Kidney (tissue), 14 donors: ENCODE data around the gene RASD1. TPM values are rescaled to one million over a fixed set of nuclear protein-coding genes. Genes with fewer than 3 reads are reported as not detected.

Source experiments
- DNase-seq, 5 donors: peaks; one replicate each; pipeline ENCODE4 v3.0.0-alpha.2; 2013 to 2020
- FAIRE-seq: peaks from 2 replicates; lab custom pipeline; 2012; peaks lifted over from hg19 to GRCh38; lab: Jason Lieb, UNC
- H3K27ac ChIP-seq, 2 donors: one replicate each; pipeline ENCODE4 v1.7.0; 2013; ENCODE audit warnings: low read depth in 2 of 2, low read length in 2 of 2, inconsistent platforms in 1 of 2
- H3K27me3 ChIP-seq: one replicate; pipeline ENCODE4 v1.7.1; 2013; ENCODE audit warnings: low read length, inconsistent platforms; ENCODE audit not compliant: control insufficient read depth, insufficient read depth
- H3K36me3 ChIP-seq, 3 donors: one replicate each; pipeline versions ENCODE4 v1.7.0 to v1.7.1; 2013; ENCODE audit warnings: low read length in 3 of 3, control low read depth in 1 of 3, inconsistent platforms in 1 of 3; ENCODE audit not compliant: insufficient read depth in 3 of 3, control insufficient read depth in 2 of 3
- H3K4me1 ChIP-seq, 3 donors: one replicate each; pipeline versions ENCODE4 v1.7.0 to v1.7.1; 2013; ENCODE audit warnings: low read length in 3 of 3, inconsistent platforms in 1 of 3, low read depth in 1 of 3; ENCODE audit not compliant: control insufficient read depth in 2 of 3, insufficient read depth in 2 of 3
- H3K4me3 ChIP-seq, 3 donors: one replicate each; pipeline versions ENCODE4 v1.7.0 to v1.8.1; 2013; ENCODE audit warnings: low read length in 3 of 3, control low read depth in 1 of 3, inconsistent platforms in 1 of 3
- H3K9ac ChIP-seq, 3 donors: one replicate each; pipeline versions ENCODE4 v1.7.0 to v1.7.1; 2013; ENCODE audit warnings: low read length in 3 of 3, control low read depth in 1 of 3, inconsistent platforms in 1 of 3
- H3K9me3 ChIP-seq, 3 donors: one replicate each; pipeline versions ENCODE4 v1.7.0 to v1.7.1; 2013; ENCODE audit warnings: low read length in 3 of 3, control low read depth in 1 of 3, inconsistent platforms in 1 of 3; ENCODE audit not compliant: control insufficient read depth in 2 of 3, insufficient read depth in 1 of 3
- intact Hi-C: fragments of 100-400 bp; cut with DNase I; formaldehyde crosslinking; loops from one replicate; pipeline ENCODE4 v1.11.1; 2022
- polyA plus RNA-seq: library from polyadenylated mRNA; stranded (reverse); fragments of 350-450 nt; fragmentation: Illumina TruSeq; extraction: RNeasy Lipid Tissue Mini Kit (QIAGEN cat#74804); gene quantifications from one replicate; pipeline ENCODE4 v1.2.3, GENCODE V29; 2014; ENCODE audit warnings: low read depth, low replicate concordance; ENCODE audit not compliant: insufficient read depth
- total RNA-seq: library from RNA; stranded (reverse); fragmentation: NEBNext Ultra II Directional; extraction: Animal tissue kit (Norgen Biotek cat#: 25700); gene quantifications from one replicate; pipeline ENCODE4 v1.2.1, GENCODE V29; 2021
- TF ChIP-seq, protein P1 (sequence below): IDR thresholded peaks from 3 replicates; pipeline ENCODE4 v1.5.1; 2012; ENCODE audit warnings: mild to moderate bottlenecking, moderate library complexity, borderline replicate concordance; ENCODE audit not compliant: insufficient read depth; ENCODE audit errors: extremely low read depth
- donor health status: control.
- donor health status: control.
- donor health status: control.
- donor health status: control.
- donor health status: control.
- donor health status: DM: yes; HTN: yes; CAD: no.
- donor health status: Normal renal cell carcinoma (clear cell type).

RASD1 gene
- total and polyA plus RNA-seq, 2 donors from 2014 or later, result 103 to 147 TPM

DNA sequence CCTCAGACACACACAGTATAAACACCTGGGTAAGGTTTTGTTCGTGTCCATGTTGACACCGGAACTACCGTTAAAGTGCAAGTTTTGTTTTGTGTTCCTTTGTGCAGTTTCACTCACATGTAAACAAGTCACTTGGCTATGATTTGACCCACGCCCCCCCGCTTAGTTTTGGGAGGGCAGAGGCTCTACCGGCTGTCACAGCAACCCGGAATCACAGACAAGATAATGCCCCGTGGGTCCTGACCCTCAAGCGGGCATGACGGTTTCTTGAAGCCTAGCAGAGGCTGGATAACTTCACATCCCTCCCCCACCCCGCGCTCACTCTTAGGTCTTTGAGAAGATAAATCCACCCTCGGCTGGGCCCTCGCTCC is 1.7 kb downstream of the RASD1 start:
- Histone ChIP-seq H3K27ac (peak overlapping the region; percentile 90 to 94), H3K4me1 (peaks cover 0 to 6% (median 0%) of the 10 kb centered on the region in 3 donors), H3K9me3 (no peaks in the 10 kb centered on the region), H3K9ac (peak overlapping the region in 2 of 3 donors; percentile 76 to 96), H3K27me3 (no peaks in the 10 kb centered on the region), H3K36me3 (peaks cover 0 to 8% (median 5%) of the 10 kb centered on the region in 3 donors), H3K4me3 (peak overlapping the region in 2 of 3 donors; percentile 64 to 77)
- intact Hi-C loops, result no loop called here
- FAIRE-seq (no peak), DNase-seq (peak in 1 of 5 donors; percentile 43)
- TF ChIP-seq, protein P1, sequence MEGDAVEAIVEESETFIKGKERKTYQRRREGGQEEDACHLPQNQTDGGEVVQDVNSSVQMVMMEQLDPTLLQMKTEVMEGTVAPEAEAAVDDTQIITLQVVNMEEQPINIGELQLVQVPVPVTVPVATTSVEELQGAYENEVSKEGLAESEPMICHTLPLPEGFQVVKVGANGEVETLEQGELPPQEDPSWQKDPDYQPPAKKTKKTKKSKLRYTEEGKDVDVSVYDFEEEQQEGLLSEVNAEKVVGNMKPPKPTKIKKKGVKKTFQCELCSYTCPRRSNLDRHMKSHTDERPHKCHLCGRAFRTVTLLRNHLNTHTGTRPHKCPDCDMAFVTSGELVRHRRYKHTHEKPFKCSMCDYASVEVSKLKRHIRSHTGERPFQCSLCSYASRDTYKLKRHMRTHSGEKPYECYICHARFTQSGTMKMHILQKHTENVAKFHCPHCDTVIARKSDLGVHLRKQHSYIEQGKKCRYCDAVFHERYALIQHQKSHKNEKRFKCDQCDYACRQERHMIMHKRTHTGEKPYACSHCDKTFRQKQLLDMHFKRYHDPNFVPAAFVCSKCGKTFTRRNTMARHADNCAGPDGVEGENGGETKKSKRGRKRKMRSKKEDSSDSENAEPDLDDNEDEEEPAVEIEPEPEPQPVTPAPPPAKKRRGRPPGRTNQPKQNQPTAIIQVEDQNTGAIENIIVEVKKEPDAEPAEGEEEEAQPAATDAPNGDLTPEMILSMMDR, result no peak

GRCh38 chr17:17493986-17494466 is 2.2 kb downstream of the RASD1 start:
- H3K27me3 ChIP-seq, result no peaks in the 10 kb centered on the region
- peaks cover 0 to 8% (median 6%) of the 10 kb centered on the region in 3 donors for H3K36me3 ChIP-seq
- FAIRE-seq, result no peak
- H3K27ac ChIP-seq, result peak overlapping the region; percentile 51 to 71
- intact Hi-C loops, result no loop called here
- DNase-seq, result no peak
- peak overlapping the region in 1 of 3 donors; percentile 51 for H3K9ac ChIP-seq
- peaks cover 0 to 6% (median 0%) of the 10 kb centered on the region in 3 donors for H3K4me1 ChIP-seq
- TF ChIP-seq, protein P1, result no peak
- H3K9me3 ChIP-seq, result no peaks in the 10 kb centered on the region
- H3K4me3 ChIP-seq, result peak overlapping the region in 2 of 3 donors; percentile 33 to 77

- Histone ChIP-seq H3K4me3 (peak overlapping the region in 2 of 3 donors; percentile 33 to 45), H3K9ac (peak overlapping the region in 1 of 3 donors; percentile 51), H3K4me1 (peaks cover 0 to 6% (median 0%) of the 10 kb centered on the region in 3 donors), H3K27ac (peak overlapping the region; percentile 51 to 71), H3K9me3 (no peaks in the 10 kb centered on the region), H3K36me3 (peaks cover 0 to 9% (median 8%) of the 10 kb centered on the region in 3 donors), H3K27me3 (no peaks in the 10 kb centered on the region)
- FAIRE-seq (no peak), DNase-seq (peak in 2 of 5 donors; percentile 44 to 82)
- intact Hi-C loops, result no loop called here
- TF ChIP-seq, protein P1, result no peak
Measured at GRCh38 chr17:17493249-17493985, 2.8 kb downstream of the RASD1 start.
